HG03097 (cell line): Measurements from ENCODE around the gene SIL1.
A peak's percentile ranks its signal among the peaks of the same experiment; 100 is the strongest.
"Not testable (repeated sequence)": the region's sequence is repeated elsewhere in the genome, so short reads cannot be mapped to it uniquely, and the experiment has no call there.

Experiments
- ATAC-seq: cut with Tn5 transposase; IDR thresholded peaks from one replicate; pipeline ENCODE4 v1.9.1; 2021; ENCODE audit not compliant: unreplicated experiment, low FRiP score

The SIL1 gene

DNA sequence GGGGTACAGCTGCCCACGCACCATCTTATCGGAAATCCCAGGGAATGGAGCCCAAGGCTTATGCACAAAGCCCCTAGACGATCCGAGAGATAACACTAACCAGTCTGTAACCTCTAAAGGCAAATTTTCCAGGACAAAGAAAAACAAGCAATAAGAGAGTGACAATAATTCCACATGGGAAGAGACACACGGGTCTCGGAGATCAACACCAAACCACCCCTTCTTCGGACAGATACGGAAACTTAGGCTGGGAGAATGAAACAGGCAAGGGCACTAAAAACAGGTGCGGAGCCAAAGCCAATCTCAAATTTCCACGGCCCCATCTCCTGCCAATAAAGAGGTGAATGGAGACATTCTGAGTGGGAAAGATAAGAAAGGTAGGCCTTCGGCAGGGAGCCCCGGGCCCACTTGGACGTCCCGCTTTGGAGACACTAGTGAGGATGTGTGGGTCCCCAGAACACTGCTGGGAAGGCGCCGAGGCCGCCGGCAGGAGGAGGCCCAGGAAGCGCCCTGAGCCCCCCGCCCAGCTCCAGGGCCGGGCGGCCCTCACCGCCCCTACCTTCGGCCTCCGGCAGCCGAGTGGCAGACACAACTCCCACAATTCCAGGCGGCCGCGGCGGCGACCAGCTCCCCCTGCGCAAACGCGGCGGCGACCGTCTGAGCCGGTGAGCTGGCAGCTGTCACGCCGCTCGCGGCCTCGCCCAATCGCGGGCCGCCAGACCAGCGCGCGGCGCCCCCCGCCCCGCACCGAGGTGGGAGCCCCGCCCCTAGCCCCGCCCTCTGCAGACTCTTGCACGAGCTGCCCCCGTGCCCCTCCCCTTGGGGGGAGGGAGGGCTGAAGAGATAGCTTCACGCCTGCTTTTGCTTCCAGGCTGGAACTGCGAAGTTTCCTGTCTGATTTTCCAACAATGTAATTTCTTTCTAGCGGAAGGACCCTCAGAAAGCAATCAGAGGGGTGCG, at the start of gene SIL1:
Gene SIL1 (minus strand): TSS at position 659 of the 960 bp plus-strand sequence. CDS start 70,525 bp downstream, outside the sequence.
- ATAC-seq, result peak; percentile 83

DNA sequence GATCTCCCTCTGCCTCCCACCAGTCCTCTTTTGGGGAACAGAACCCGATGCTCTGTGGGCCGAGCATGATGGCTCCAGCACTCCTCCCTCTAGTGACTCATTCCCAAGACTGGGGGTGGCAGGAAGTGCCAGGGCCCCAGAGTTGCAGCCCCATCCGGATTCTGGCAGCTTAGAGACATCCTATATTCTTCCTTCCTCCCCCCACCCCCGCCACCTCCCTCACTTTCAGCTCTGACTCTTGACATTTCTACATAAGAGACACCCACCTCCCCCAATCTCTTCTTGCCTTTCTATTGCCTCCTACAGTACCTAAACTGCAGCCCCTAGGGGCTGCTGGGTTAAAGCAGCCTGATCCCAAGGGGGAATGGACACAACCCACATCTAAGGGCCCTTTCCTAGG, 48.2 kb upstream of the SIL1 start:
- ATAC-seq, result no peak

DNA sequence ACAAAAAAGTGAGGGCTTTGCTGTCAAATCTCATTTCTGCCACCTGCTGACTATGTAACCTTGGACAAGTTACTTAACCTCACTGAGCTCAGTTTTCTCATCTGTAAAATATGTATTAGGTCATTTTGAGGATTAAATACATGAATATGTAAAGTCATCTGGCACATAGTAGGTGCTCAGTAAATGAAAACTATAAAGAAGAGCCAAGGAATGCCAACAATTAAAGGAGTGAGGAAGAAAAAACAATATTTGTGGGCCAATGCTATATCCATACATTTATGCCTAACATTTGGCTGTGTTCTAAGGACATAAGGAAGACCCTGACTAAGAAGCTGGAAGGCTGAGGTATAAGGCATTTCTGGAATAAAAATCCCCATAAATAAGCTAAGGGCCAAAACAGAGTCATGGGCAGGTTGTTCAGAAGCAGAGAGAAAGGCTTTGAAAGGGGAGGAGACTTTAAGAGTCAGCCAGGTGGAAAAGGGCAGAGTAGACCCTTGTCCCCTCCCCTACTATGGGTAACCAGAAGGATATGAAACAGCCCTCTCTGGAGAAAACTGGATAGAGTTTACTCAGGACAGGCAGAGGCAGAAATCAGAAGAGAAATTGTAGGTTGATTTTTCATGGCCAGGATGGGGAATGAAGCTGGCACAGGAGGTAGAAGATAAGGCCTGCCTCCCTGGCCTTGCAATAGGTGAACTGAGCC, 47.6 kb upstream of the SIL1 start:
- no peak for ATAC-seq

DNA sequence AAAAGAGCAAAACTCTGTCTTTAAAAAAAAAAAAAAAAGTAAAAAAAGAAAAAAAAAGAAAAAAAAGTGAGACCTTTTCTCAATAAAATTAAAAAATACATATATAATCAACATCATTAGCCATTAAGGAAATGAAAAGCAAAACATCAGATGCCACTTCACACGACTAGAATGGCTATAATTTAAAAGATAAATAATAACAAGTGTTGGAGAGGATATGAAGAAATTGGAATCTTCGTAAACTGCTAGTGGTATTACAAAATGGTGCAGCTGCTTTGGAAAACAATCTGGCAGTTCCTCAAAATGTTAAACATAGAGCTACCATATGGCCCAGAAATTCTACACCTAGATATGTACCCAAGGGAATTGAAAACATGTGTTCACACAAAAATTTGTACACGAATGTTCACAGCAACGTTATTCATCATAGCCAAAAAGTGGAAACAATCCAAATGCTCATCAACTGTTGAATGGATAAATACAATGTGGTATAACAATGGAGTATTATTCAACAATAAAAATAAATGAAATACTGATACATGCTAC, 45.3 kb upstream of the SIL1 start:
- ATAC-seq, result no peak

DNA sequence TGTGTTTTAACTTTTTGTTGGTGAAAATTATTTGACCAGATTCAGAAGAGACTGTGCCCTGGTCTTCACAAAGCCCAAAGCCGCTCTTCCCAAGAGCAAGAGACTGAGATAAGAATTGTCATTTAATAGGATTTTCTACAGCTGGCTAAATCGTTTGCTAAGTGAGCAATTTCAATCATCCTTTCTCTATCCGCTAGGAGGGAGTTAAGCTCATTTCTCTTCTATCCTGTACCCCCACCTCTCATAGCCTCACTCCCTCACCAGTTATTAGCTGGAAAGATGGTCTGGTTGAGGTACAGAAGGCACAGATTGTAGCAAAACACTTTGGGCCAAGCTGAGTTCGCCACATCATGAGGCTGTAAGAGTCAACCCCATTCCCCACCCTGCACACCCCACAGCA, 43.0 kb upstream of the SIL1 start:
- no peak for ATAC-seq

DNA sequence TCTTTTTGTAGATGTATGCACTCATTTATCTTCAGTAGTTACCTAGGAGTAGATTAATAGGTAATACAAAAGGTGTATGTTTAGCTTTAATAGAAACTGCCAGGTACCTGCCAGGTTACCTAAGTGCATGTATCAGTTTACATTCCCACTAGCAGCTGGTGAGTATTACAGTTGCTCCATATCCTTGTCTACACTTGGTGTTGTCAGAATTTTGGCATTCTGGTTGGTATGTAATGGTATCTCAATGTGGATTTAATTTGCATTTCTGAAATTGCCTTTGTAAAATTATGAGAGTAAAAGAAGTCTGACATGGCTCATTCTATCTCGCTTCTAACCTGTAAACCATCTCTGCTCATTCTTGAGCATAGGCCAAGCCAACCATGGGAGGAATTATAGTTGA, 38.3 kb upstream of the SIL1 start:
- ATAC-seq, result no peak

DNA sequence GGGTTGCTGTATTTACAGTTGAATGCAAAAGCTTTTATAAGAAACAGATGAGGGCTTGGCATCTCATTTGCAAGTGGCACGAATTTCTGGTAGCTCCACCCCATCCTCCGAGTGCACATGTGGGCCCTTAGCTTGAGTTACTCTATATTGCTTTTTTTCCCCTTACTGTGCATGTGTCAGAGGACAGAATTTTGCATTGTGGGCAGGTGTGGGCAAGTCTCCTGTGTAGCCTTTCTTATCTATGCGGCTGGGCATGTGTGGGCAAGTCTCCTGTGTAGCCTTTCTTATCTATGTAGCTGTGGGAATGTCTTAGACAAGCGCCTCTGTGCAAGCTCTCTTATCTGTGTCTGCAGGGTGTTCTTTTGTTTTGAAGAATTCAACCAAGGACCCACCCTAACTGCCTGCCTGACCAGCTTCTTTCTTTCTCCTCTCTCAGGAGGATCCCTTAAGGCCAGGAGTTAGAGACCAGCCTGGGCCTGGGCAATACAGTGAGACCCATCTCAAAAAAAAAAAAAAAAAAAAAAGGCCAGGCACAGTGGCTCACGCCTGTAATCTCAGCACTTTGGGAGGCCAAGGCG, 34.1 kb upstream of the SIL1 start:
- ATAC-seq, result no peak

DNA sequence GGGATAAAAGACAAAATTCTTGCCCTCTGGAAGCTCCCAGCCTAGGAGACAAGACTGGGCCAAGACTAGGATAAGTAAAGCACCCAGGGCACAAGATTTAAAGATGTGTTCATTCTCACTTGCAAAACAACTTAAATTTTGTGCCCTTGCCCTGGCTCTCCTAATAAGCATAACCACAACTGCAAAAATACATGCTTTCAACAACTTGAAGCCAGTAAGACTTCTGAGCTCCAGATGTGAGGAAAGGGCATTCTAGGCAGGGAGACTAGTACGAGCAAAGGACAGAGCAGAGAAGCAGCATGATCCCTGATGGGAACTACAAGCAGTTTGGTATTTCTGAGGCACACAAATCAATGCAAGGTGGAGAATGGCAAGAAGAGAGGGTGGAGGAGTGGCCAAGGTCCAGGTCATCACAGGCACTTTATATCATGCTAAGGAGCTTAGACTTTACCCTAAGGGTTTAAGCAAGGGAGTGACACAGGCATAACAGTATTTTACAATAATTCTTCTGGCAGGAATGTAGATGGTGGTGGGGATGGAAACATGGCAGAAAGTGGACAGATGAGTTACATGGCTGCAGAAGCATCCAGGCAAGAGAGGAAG, 30.1 kb upstream of the SIL1 start:
- no peak for ATAC-seq

DNA sequence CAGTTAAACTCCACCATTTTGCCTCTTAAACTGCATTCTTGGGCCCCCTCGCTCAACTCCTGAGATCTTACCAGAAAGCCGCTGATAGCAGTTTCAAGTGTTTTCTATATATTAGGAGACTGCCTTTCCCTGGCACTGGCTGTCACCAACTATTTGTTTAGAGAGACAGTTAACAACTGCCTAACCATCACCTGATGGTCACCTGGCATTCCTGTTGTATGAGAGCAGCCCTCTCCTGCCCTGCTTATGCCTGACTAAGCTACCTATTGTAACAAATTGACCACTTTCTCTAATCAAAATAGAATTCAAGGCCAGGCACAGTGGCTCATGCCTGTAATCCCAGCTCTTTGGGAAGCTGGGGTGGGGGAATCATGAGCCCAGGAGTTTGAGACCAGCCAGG, 28.0 kb upstream of the SIL1 start:
- no peak for ATAC-seq

DNA sequence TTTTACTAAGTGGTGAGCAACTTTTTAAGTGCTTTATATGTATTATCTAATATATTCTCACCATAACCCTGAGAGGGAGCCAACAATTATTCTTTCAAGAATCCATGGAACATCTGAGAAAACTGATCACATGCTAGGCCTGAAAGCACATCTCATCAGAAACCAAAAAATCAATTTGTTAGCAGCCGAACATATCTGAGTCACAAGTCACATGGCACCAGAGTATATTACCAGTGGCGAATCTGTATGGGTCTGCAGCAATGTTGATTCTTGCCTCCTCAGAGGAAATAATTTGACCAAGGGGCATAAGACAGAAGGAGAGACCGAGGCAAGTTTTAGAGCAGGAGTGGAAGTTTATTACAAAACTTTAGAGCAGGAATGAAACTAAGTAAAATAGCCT, 25.3 kb upstream of the SIL1 start:
- ATAC-seq, result no peak

DNA sequence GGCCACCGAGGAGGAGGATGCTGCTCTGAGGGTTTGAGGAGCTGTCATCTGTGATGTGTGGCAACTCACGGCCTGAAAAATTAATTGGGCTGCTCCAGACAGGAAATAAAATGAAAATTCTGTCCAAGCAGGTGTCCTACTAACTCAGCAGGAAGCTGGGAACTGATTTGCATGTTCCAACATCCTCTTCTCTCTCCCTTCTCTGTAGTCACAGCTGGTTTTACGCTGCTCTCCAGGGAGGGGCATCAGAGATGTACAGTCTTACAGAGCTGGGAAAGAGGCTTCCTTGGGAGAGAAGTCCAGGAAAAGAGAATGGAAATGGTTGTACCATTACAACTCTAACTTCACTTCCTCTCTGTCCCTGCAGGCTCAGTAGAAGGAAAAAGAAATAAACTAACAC, 24.2 kb upstream of the SIL1 start:
- no peak for ATAC-seq

DNA sequence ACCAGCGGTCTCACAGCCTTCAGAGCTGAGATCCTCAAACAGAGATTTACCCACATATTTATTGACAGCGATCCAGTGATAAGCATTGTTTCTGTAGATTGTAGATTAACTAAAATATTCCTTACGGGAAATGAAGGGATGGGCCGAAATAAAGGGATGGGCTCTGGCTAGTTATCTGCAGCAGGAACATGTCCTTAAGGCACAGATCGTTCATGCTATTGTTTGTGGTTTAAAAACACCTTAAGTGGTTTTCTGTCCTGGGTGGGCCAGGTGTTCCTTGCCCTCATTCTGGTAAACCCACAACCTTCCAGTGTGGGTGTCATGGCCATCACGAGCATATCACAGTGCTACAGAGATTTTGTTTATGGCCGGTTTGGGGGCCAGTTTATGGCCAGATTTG, 19.9 kb upstream of the SIL1 start:
- ATAC-seq, result not testable (repeated sequence)

DNA sequence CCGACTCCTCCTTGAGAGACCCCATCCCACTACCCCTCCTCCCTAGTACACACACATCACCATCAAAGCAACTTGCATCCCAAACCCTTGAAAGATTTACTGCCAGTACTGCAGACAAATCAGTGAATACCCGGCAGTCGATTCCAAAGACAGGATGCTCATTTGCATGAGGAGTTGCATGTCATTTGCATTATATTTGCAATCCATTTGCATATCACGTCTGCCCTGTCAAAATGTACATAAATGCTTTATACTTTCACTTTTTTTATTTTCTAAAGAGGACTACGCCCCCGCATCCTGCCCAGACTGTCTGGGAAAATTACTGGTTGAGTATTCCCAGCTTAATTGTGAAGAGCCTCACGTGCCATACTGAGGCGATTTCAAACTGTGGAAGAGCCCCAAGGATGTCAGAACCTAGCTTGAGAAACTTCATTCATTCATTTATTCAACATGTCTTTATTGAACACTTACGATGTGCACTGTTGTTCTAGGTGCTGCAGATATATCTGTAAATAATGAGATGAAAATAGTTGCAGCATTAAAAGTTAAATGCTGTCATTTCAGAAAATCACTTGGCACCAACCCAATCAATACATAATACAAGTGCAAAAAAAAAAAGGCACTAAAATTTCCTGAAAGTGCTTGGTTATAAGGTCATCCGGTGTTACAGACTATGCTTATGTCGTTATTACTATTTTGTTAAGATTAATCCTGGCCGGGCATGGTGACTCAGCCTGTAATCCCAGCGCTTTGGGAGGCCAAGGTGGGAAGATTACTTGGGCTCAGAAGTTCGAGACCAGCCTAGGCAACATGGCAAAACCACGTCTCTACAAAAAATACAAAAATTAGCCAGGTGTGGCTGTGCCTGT, 17.2 kb upstream of the SIL1 start:
- no peak for ATAC-seq

DNA sequence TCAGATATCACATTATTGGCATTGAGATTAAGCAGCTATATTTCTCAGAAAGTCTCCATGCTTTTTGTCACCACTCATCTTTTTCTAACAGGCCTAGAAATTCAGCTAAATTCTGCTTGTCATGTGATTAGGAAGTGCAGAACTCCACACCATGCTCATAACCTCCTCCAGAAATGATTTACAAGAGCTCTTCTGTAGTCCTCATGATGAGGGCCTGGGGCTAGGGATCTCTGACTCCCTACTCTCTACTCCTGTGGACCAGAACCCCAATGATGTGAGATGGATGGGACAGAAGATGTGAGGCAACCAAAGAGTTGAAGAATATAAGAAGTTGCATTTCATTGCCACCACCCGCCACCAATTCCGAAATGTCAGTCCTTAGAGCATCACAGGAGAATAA, 16.5 kb upstream of the SIL1 start:
- no peak for ATAC-seq

DNA sequence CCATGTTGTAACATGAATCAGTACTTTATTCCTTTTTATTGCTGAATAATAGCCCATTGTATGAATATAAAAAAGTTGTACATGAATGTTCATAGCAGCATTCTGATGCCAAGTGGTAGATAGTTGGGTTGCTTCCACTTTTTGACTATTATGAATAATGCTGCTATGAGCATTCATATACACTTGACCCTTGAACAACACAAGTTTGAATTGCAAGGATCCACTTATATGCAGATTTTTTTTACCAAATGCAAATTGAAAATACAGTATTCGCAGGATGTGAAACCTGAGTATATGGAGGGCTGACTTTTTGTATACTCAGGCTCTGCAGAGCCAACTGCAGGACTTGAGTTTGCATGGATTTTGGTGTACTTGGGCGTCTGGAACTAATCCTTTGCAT, 14.7 kb upstream of the SIL1 start:
- ATAC-seq, result no peak

DNA sequence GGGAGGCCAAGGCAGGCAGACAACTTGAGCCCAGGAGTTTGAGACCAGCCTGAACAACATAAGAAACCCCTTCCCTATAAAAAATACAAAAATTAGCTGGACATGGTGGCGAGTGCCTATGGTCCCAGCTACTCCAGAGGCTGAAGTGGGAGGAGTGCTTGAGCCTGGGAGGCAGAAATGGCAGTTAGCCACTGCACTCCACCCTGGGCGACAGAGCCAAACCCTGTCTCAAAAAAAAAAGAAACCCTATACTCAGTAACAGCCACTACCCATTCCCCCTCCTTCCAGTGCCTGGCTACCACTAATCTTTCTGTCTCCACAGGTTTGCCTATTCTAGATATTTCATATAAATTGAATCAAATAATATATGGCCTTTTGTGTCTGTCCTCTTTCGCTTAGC, 14.3 kb upstream of the SIL1 start:
- ATAC-seq, result no peak

DNA sequence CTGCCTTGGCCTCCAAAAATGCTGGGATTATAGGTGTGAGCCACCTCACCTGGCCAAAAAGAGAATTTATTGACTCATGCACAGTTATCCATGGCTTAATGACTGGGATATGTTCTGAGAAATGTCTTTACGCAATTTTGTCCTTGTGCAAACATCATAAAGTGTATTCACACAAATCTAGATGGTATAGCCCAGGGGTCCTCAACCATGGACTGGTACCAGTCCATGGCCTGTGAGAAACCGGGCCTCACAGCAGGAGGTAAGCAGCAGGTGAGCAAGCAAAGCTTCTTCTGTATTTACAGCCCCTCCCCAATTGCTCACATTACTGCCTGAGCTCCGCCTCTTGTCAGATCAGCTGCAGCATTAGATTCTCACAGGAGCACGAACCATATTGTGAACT, 12.4 kb upstream of the SIL1 start:
- ATAC-seq, result no peak

DNA sequence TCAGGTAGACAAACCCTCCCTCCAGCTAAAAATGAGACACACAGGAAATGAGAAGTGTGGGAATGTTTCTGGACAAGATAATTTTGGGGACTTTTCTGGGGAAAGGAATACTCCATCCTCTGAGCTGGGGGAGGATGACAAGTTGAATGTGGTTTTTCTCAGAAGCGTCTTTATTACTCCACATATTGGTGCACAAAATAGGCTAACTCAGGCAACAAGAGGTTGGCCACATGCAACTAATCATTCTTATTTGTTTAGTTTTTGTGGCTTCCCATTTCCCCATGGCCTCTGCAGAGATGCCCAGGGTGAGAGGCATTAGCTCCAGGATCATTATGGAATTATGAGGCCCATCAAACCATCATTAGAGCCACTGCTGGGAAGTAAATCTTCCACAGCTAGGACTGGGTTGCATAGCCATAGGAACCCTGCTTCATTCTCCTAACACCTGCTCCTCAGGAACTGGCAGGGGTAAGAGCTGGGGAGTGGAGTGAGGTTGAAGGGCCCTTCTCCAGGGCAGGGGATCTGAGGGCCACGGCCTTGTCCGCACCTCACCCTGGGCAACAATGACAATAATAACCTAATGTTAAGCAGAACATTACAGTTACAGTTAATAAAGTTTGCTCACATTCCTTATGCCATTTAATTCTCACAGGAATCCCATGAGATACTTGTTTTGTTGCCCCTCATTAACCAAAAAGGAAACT, 9.3 kb upstream of the SIL1 start:
- ATAC-seq, result no peak

DNA sequence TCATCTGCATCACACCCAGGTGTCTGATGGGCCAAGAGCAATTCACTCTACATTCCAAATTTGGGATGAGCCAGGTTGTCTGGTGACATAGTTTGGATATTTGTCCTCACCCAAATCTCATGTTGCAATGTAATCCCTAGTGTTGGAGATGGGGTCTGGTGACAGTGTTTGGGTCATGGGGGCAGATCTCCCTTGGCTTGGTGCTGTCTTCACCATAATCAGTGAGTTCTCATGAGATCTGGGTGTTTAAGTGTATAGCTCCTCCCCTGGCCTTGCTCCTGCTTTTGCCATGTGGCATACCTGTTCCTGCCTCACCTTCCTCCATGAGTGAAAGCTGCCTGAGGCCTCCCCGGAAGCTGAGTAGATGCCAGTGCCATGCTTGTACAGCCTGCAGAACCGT, 7.4 kb upstream of the SIL1 start:
- ATAC-seq, result no peak
